ENCODE results near the gene C18orf54.

DNA sequence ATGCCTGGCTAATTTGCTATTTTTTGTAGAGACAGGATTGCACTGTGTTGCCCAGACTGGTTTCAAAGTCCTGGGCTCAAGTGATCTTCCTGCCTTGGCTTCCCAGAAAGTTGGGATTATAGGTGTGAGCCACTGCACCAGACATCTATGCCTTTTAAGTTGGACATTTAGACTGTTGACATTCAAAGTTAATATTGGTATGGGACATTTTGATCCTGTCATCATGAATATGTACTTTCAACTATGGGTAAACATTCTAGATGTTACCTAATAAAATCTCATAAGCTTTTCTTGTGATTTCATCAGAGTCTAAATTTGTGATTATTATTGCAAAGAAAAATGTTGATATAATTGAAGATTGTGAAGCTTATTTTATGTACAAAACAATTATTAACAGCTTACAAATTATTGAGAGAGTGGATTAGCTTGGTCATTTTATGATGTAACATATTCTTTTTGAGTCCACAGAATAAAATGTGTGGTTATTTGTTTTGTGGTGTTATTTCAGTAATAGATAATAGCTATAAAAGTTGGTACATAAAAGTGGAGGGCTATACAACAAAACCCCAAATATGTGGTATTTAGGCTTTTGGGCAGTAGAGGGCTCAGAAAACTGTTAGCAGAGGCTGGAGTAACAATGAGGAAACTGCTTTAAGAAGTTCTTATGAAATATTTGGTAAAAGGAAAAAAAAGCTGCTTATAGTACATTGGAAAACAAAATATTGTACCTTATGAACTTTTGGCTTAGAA, 41.5 kb upstream of the C18orf54 start:
- no peak for TF ChIP-seq CTCF (IDR thresholded peaks at IDR 0.05; ENCODE audit: low read depth, low read length, poor library complexity, severe bottlenecking)
- no peak for TF ChIP-seq EZH2phosphoT487 (IDR thresholded peaks at IDR 0.05; ENCODE audit: borderline replicate concordance, low read length)
